Measurements from ENCODE around the gene ADGRL1. TPM values are rescaled to one million over a fixed set of nuclear protein-coding genes. Genes with fewer than 3 reads are reported as not detected.
"Not testable (repeated sequence)": the region's sequence is repeated elsewhere in the genome, so short reads cannot be mapped to it uniquely, and the experiment has no call there.

ADGRL1 gene
- polyA plus RNA-seq, 3 donors = 41.5 to 51.7 (median 45.3) TPM

DNA sequence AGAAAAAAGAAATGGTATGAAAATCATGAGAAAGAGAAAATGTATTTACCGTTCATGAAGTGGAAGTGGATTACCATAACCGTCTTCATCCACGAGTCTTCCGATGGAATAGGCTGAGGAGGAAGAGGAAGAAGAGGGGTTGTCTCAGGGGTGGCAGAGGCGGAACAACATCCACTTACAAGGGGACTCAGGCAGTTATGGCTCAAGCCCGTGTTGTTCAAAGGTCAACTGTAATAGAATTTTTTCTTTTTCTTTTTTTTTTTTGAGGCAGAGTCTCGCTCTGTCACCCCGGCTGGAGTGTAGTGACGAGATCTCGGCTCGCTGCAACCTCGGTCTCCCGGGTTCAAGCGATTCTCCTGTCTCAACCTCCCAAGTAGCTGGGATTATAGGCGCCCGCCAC lies 16.9 kb upstream of the ADGRL1 start:
- no peak for DNase-seq

DNA sequence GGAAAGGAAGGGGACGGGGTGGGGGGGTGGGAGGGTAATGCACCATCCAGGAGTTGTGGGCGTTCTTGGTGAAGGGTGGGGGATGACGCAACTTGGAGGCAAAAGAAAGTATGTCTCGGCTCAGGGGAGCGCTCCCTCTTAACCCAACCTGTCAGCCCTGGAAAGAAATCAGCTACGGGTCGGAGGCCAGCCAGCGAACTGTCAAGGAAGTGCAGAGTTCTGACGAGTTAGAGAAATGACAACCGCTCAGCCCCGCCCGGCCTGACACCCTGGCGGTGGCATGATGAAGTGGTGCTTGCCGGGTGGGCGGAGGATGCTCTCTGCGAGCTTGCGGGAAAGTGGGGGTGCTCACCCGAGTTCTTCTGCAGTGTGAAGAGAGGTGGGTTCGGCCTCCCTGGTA lies 15.4 kb upstream of the ADGRL1 start:
- not testable (repeated sequence) for DNase-seq

DNA sequence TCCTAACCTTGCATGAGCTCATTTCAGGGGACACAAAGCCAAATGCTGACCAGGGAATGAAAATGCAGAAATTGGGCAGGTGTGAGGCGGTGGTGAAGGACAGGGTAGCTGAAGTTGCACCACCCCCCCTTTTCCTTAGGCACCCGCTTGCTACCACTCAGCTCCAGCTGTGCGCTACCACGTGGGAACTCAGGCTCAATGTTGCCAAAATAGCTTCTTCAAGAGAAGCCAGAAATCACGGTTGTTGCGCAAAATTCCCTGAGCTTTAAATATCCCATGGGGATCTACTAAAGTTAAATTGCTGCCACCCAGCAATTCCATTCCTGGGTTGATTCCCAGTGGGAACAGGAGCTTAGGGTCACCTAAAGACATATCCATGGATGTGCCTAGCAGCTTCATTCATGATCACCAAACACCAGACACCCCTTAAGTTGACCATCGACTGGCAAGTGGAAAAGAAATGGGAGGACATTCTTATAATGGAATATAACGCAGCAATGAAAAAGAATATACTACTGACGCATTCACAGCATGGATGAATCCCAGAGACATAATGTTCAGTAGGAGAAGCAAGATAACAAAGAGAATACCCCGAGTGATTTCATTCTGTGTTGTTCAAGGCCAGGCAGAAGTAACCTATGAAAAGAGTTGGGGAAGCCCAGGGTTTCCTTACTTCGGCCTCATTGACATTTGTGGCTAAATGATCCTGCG lies 12.8 kb upstream of the ADGRL1 start:
- no peak for DNase-seq

DNA sequence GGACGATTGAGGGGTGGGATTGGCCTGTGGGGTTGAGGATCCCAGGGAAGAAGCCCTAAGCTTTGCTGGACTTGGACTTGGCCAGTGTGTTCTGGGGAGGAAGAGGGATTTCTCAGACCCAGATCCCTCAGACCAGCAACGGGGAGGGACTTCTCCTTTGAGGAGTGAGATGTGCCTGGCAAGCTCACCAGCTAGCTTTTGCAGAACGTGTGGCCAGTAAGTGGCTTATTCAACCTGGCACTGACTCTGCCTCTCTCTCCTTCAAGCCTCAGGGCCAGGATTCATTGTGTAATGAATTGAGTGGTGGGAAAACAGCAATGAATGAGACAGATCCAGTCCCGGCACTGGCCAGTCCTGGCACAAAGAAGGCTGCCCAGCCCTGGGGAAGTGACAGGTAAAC lies 11.9 kb upstream of the ADGRL1 start:
- DNase-seq = not testable (repeated sequence)

DNA sequence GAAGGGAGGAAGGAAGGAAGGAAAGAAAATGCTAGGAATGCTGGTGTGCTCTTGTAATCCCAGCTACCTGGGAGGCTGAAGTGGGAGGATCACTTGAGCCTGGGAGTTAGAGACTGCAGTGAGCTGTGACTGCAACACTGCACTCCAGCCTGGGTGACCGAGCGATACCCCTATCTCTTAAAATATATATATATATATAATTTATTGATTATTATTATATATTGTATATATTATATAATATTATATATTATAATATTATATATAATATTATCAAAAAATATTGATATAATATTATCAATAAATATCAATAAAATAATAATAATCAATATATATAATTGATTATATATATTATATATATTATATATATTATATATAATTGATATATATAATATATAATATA lies 8.6 kb upstream of the ADGRL1 start:
- no peak for DNase-seq

DNA sequence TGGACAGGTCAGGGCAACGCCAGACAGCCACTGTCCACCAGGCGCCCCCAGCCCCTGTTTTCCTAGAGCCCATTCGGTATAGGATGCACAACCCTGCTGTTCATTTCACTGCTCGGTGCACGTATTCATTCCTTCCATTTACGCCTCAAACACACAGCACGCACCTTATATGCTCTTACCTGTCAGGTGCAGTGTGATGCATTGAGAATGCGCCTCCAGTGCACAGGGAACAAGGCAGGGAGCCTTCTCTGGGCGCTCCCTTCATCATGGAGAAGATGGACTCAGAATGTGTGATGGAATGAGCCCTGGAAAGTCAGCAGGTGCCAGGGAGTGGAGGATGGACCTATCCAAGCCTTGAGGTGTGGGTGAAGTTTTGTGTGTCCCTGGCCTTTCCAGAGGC lies 4.2 kb upstream of the ADGRL1 start:
- not testable (repeated sequence) for DNase-seq

DNA sequence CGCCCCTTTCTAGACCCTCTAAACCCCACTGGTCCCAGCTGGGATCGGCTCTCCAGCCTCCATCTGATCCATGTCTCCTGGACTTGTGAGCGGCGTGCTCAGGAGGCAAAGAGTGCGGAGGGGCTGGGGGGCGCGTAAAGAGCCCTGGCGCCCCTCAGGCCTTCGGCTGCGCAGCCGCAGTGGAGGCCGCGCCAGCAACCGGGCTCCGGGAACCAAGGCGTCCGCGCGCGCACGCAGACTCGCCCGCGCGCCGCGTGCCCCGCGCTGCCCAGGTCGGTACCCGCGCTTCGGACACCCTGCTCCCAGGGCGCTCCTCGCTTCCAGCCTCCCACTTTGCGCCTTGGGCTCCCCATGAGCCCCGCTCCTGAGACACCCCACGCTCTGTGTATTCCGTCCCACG lies 3.4 kb upstream of the ADGRL1 start:
- DNase-seq = not testable (repeated sequence)

DNA sequence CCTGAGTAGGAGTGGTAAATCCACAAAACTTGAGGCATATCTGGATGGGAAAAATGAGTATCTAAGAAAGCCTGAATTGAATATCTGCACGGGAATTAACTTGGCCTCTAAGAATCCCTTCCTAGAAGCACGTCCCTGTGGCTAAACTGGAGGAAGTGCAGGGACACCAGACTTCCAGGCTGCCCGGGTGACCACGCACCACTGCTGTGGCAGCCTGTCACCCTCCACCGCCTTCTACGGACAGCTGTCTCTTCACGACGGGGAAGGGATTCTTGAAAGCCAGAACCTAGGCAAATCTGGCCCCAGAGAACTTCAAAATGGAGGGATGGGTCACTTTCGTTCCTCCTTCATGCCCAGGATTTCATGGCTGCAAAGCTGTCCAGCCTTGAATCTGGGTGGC lies 2.5 kb upstream of the ADGRL1 start:
- DNase-seq = not testable (repeated sequence)

DNA sequence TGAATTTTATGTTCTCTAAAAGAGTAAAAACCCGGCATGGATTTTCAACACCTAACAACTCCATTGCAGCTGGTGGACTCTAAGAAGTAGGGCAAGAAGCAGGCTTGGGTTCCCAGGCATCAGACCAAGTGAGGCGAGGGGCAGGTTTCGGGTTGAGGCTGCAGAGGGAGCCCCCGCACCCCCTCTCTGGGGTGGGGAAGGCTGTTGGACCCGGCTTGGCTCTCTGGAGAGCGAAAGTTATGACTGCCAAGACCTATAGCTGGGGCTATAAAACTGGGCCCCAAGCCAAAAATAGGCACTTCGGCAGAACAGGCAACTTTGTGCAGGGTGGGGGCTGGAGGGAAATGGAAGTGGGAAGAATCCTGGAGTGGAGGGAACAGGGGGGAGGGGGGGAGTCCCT lies 1.8 kb upstream of the ADGRL1 start:
- not testable (repeated sequence) for DNase-seq

DNA sequence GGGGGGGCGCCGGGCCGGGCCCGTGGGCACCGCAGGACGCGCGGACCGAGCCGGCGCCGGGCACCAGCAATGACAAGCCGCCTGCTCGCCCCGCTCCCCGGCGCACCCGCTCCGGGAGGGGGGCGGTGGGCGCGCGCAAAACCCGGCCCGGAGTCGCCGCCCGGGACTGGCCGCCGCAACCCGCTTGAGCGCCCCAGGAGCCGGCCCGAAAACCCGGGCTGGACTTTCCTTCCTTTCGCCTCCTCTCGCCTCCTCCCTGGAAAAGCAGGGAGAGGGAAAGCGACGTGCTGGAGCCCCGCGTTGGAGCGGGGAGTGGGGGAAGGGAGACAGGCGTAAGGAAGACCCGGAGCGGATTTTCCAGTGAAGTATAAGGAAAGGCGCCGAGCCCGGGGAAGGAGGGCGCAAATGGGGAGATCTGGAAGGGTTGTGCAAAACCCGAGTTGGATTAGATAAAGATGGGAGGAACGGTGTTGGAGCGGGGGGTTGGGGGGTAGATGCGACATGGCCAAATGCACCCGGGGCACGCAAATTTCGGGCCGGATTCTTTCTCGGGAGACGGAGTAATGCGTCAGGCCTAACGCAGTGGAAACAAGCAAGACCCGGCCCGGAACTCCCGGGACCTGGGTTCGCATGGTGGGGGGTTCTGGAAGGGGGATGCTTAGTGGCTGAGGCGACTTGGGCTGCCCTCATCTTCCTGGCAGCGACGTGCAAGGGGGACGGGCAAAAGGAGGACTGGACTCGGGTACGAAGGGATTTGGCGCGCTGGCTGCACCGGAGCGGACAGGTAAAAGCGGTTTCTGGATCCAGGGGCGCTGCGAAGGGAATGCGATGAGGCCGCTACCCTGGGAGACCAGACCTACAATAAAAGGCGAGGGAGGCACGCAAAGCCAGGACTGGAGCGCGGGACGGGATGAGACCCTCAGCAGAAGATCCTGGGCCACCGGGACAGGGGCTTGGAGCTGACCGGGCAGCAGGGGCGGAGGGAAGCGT lies 1.1 kb upstream of the ADGRL1 start:
- peak; percentile 97 for DNase-seq

DNA sequence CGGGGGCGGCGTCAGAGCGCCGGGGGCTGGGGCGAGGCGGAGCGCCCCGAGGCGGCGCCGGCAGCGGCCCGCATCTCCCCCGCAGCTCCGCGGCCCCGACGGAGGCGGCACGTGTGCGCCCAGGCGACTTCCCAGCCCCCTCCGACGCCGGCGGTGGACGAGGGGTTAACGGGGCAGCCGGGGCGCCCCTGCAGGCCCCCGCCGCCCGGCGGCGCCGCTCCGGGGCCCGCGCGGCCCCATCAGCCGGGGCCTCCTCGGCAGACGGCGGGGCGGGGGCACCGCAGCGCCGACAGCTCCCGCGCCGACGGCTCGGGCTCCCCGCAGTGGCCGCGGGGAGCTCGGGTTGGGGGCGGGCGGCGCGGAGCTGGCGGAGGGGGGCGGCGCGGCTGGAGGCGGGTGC lies 339 bp upstream of the ADGRL1 start:
- DNase-seq = not testable (repeated sequence)

DNA sequence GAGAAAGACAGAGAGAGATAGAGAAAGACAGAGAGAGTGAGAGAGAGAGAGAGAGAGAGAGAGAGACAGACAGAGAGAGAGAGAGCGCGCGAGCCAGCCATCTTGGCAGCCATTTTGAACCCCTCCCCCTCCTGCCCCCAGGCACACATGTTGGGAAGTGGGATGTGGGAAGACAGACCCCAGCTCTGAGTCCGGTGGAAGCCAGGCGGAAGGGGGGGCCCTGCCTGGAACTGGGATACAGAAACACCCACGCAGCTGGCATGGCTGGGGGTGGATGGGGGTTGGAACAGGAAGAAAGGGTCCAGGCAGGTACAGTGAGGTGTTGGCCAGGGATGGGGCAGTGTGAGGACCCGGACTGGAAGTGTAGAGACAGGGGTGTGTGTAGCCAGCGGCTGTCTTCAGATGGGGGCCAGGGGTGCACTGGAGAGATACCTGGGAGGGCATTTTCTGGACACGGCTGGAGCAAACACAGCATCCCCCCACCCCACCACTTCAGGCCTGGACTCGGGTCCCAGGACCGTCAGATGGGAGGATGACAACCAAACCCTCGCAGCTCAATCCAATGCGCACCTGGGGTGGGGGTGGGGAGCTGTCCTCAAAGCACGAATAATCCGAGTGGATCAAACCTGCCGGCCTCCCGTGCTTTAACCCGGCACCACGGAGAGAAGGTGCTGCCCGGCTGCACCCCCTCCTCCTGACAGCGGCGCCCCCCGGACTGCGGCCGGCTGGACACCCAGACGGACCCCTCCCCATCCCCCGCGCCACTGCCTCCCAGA lies 1.1 kb downstream of the ADGRL1 start:
- DNase-seq = not testable (repeated sequence)

DNA sequence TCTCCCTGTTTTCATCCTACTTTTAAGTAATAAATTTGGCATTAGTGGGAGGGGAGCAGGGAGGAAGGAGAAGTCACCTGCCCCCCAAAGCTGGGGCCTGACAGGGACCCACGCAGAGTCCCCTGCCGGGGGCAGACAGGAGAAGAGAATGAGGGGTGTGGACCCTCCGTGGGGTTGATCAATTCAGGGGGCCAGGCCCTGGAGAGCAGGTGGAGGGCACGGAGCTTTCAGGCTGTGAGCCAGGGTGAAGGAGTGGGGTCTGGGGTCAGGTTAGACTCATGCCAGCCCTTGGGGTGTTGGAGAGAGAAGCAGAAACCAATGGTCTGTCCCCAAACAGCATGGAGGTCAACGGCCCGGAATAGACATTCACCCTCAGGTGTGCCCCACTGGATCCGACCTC lies 1.8 kb downstream of the ADGRL1 start:
- DNase-seq = not testable (repeated sequence)

DNA sequence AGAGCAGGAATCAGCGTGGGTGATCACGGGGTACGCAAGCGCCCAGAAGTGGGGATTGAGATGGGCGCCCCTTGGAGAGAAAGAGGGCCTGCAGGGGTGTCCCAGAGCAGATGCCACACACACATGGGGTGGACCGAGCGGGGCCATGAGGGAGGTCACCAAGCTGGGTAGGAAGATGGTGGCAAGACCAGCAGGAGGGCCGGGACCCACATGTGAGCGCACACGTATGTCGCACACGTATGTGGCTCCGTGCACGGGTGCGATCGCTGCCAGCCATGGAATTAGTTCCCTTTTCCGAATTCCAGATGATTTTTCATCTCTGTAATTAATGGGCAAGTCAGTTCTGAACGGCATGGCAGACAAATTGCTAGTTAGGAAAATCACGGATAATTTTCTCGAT lies 2.2 kb downstream of the ADGRL1 start:
- DNase-seq = not testable (repeated sequence)

DNA sequence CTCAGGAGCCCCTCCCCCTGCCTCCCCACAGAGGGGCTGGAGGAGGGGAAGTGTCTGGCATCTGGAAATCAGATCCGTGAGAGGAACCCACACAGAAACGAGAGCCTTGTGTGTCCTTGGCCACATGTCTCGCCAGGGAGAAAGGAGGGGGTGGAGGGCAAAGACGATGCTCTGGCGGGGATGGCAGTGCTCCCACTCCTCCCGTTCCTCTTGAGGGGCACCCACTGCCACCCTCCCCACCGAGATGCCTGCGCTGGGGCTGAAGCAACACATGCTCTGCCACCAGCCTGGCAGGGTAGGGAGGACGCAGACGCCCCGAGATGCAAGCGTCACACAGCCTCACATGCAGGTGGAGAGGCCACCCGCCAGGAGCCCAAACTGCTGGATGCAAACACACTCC lies 2.8 kb downstream of the ADGRL1 start:
- no peak for DNase-seq

DNA sequence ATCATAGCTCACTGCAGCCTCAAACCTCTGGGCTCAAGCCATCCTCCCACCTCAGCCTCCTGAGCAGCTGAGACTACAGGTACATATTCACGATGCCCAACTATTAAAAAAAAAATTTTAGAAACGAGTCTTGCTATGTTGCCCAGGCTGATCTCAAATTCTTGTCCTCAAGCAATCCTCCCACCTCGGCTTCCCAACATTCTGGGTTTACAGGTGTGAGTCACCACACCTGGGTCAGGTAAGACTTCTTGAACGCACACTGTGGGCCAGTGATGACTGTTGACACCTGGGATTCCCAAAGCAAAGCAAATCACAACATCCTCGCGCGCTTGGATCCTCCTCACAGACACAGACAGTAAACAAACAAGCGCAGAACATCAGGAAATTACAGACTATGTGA lies 4.5 kb downstream of the ADGRL1 start:
- not testable (repeated sequence) for DNase-seq

DNA sequence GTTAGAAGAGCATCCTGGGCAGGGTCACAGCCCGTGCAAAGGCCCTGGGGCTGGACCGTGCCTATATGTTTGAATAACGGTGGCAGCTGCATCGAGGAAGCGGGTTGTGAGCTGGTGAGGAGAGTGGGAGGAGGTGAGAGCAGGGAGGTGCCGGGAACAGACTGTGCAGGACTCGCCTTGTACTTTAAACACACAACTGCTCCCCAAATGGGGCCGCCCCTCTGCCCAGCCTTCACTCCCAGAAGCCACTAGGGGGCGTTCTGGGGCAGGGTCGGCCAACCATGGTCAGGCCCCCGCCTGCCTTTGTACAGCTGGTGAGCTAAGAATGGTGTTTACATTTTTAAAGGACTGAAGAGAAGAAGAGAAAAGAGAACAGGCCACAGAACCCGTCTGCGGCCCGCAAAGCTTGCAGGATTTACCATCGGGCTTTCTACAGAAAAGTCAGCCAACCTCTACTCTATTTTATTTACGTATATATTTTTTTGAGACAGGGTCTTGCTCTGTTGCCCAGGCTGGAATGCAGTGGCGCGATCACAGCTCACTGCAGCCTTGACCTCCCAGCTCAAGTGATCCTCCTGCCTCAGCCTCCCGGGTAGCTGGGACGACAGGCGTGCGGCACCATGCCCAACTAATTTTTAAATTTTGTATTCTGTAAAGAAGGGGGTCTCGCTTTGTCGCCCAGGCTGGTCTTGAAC lies 5.7 kb downstream of the ADGRL1 start:
- DNase-seq = not testable (repeated sequence)

DNA sequence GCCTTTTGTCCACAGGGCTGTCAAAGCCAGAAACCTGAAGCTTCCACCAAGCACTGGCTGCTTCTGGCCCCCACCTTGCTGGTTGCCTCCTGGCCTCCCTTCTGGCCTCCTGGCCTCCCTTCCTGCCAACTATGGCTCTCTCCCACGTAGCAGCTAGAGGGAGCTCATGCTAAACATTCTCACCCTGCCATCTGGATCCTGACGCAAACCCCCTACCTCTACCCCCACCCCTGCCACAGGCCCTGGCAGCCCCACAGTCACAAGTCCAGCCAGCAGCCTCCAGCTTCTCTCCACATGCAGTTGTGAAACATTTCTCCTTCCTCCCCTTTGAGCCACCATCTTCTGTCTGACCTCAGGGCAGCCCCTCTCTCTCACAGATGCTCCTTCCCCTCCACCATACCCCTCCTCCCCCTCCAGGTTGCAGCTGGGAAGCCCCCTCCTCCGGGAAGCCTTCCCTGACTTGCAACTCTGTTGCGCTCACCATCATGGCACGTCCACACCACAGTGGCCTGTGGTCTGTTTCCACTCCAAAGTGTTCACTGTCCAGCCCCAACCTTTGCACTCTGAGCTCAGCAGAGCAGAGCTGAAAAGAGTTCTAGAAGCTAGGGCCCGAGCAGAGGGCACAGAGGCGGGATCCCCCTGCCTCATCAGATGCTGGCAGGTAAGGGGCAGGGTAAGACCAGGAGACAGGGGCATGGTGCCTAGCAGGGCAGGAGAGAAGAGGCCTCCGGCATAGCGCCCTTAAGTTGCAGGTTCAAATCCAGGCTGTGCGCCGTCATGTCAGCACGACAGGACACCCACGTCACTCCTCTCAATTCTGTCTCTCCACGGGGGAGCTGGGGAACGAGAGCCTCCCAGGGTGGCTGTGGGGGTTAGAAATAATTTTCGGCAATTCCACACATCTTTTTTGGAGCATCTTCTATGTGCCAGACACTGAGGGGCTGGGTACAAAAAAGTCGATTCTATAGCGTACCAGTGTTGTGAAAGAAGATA lies 7.3 kb downstream of the ADGRL1 start:
- no peak for DNase-seq

DNA sequence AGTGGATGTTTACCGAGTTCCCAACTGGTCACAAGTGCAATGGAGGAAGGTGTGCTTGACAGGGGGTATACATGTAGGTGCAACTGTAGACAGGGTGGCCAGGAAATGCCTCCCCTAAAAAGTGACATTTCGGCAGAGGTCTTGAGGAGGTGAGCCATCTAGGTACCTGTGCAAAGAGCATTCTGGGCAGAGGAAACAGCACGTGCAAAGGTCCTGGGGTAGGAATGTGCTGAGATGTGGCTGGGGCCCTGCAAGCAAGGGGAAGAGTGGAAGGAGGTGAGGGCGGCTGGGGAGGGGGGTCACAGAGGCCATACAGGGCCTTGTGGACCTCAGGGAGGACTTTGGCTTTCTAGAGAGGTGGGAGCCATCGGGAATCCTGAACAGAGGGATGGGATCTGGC lies 8.1 kb downstream of the ADGRL1 start:
- no peak for DNase-seq

DNA sequence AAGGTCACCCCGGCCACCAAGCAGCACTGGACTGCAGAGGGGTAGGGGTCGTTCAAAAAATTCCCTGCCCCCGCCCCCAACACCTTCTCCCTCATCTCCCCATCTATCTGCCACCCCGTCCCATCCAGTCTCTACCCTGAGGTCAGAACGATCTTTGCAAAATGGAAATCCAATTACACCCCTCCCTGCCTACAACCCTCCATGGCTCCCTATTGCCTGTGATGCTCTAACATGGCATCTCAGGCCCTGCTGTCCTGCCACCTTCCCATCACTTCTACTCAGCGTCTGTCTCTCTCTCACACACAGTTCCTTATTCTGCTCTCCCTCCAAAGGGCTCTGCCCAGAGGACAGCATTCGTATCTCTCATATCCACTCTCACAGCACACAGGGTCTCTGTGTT lies 8.7 kb downstream of the ADGRL1 start:
- DNase-seq = not testable (repeated sequence)

Data from renal pelvis (tissue), 4 donors.